ENCODE data around the gene SGCE. TPM values are rescaled to one million over a fixed set of nuclear protein-coding genes. Genes with fewer than 3 reads are reported as not detected.
"Not testable (repeated sequence)": the region's sequence is repeated elsewhere in the genome, so short reads cannot be mapped to it uniquely, and the experiment has no call there.

SGCE gene
- total RNA-seq (10 to 100 TPM; 40.2 to 44.6 (median 43.0) TPM), polyA plus RNA-seq (41.1 TPM)
- long read RNA-seq, donor 1, transcript SGCE-299 (11 exons, 1,614 nt): major isoform, 29 of 46 reads
- long read RNA-seq, donor 1, partial matches to known transcripts: 5 of 46 reads
- long read RNA-seq, donor 1, other reads (novel, unspliced or antisense): 9 of 46 reads
- long read RNA-seq, donor 2, transcript SGCE-299 (11 exons, 1,614 nt): major isoform, 12 of 24 reads
- long read RNA-seq, donor 2, partial matches to known transcripts: 8 of 24 reads
- long read RNA-seq, donor 2, other reads (novel, unspliced or antisense): 1 of 24 reads
- long read RNA-seq, donor 3, transcript SGCE-299 (11 exons, 1,614 nt): major isoform, 54 of 73 reads
- long read RNA-seq, donor 3, partial matches to known transcripts: 4 of 73 reads
- long read RNA-seq, donor 3, other reads (novel, unspliced or antisense): 3 of 73 reads
- long read RNA-seq, donor 4, transcript SGCE-299 (11 exons, 1,614 nt): major isoform, 17 of 26 reads
- long read RNA-seq, donor 4, partial matches to known transcripts: 3 of 26 reads
- long read RNA-seq, donor 4, other reads (novel, unspliced or antisense): 2 of 26 reads

DNA sequence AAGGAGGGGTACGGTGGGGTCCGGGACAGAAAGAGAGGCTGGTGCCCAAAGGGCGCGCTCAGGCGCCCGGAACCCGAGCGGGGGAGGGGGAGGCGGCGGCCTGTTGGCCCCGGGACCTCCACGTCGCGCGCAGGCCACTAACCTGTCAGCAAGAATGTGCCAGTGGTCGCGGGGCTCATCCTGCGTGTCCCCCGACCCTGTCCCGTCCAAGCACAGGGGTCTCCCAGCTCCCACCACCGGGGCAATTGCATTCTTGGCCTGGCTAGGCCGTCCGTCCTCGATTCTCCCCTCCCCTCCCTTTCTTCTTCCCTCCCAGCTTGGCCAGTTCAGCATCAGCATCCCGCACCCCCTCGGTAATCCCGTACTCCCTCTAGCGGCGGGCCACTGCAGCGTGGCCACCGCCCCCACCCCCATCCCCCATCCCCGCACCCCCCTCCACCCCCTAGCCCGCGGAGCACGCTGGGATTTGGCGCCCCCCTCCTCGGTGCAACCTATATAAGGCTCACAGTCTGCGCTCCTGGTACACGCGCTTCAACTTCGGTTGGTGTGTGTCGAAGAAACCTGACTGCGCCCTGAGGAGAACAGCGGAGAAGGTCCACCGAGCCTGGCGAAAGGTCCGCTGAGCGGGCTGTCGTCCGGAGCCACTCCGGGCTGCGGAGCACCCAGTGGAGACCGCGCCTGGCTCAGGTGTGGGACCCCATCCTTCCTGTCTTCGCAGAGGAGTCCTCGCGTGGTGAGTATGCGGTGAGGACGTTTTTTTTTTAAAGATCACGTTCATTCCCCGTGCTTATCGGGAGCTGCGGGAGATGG, at the start of gene SGCE:
Gene SGCE (minus strand): TSS at position 286 of the 810 bp plus-strand sequence. CDS start 35 bp downstream, at position 251.
- H3K27ac ChIP-seq (ENCODE audit: low read length): peak within 1 kb of the TSS; percentile 23
- H3K4me1 ChIP-seq (ENCODE audit: control insufficient read depth, insufficient read depth, low read length): no peaks in the 10 kb centered on the region
- intact Hi-C loops (cut with DNase I): no loop called here
- ATAC-seq (peak; percentile 78 to 81), DNase-seq (peak; percentile 74 to 89 (median 88))
- H3K4me3 ChIP-seq (ENCODE audit: low read length): peak within 1 kb of the TSS; percentile 65
- H3K27me3 ChIP-seq (ENCODE audit: control insufficient read depth, insufficient read depth): no peaks in the 10 kb centered on the region
- no peaks in the 10 kb centered on the region for H3K9me3 ChIP-seq (ENCODE audit: control insufficient read depth, low read length)
- WGBS: 18% methylated on average over 63 of the region's 63 CpGs

DNA sequence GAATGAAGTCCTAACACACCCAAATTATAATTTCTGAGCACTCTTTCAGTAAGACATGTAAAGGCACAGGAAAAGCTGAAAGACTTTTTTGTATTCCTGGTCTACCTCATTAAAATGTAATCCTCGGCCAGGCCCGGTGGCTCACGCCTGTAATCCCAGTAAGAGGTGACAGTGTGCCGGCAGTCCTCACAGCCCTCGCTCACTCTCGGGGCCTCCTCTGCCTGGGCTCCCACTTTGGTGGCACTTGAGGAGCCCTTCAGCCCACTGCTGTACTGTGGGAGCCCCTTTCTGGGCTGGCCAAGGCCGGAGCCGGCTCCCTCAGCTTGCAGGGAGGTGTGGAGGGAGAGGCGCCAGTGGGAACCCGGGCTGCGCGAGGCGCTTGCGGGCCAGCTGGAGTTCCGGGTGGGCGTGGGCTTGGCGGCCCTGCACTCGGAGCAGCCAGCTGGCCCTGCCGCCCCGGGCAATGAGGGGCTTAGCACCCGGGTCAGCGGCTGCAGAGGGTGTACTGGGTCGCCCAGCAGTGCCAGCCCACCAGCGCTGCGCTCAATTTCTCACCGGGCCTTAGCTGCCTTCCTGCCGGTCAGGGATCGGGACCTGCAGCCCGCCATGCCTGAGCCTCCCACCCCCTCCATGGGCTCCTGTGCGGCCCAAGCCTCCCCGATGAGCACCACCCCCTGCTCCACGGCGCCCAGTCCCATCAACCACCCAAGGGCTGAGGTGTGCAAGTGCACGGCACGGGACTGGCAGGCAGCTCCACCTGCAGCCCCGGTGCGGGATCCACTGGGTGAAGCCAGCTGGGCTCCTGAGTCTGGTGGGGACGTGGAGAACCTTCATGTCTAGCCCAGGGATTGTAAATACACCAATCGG, 49.5 kb upstream of the SGCE start:
- WGBS: 95% methylated on average over 39 of the region's 39 CpGs
- H3K4me3 ChIP-seq (ENCODE audit: low read length); H3K27me3 ChIP-seq (ENCODE audit: control insufficient read depth, insufficient read depth); H3K9me3 ChIP-seq (ENCODE audit: control insufficient read depth, low read length); H3K4me1 ChIP-seq (ENCODE audit: control insufficient read depth, insufficient read depth, low read length); intact Hi-C loops (cut with DNase I); ATAC-seq; H3K27ac ChIP-seq (ENCODE audit: low read length): not testable (repeated sequence)
- DNase-seq: peak in 1 of 3 donors; percentile 39

- Histone ChIP-seq H3K27ac (ENCODE audit: low read length) (no peak overlapping the region), H3K9me3 (ENCODE audit: control insufficient read depth, low read length) (no peaks in the 10 kb centered on the region), H3K4me3 (ENCODE audit: low read length) (no peak overlapping the region), H3K4me1 (ENCODE audit: control insufficient read depth, insufficient read depth, low read length) (no peaks in the 10 kb centered on the region), H3K27me3 (ENCODE audit: control insufficient read depth, insufficient read depth) (no peaks in the 10 kb centered on the region)
- ATAC-seq (no peak), DNase-seq (no peak)
- intact Hi-C loops (cut with DNase I): no loop called here
- 77% methylated on average over 1 of the region's 1 CpG for WGBS
Measured at GRCh38 chr7:94701555-94701973, 45.6 kb upstream of the SGCE start.

DNA sequence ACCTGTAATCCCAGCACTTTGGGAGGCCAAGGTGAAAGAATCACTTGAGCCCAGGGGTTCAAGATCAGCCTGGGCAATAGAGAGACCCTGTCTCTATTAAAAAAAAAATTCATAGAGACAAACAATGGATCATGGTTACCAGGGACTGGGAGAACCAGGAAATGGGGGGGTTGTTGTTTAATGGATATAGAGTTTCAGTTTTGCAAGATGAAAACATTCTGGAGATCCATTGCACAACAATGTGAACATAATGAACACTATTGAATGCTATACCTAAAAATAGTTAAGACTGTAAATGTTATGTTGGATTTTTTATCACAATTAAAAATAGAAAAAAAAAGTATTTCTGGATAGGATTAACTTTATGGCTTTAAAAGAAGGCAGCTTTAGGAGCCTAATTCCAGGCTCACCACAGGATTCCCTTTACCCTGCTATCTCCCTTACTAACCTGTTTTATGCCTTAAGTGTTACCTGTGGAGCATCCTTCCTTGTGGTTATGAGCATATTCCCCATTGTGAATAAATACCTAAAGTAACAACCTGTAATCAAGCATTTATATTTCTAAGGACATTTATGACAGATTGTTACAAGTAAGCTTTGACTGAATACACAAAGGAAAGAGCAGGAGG, 45.1 kb upstream of the SGCE start:
- H3K27me3 ChIP-seq (ENCODE audit: control insufficient read depth, insufficient read depth): no peaks in the 10 kb centered on the region
- no peaks in the 10 kb centered on the region for H3K9me3 ChIP-seq (ENCODE audit: control insufficient read depth, low read length)
- H3K27ac ChIP-seq (ENCODE audit: low read length): no peak overlapping the region
- H3K4me1 ChIP-seq (ENCODE audit: control insufficient read depth, insufficient read depth, low read length): no peaks in the 10 kb centered on the region
- ATAC-seq (no peak), DNase-seq (no peak)
- intact Hi-C loops (cut with DNase I): no loop called here
- no peak overlapping the region for H3K4me3 ChIP-seq (ENCODE audit: low read length)

GRCh38 chr7:94698275-94698674, 42.3 kb upstream of the SGCE start:
- Histone ChIP-seq H3K27me3 (ENCODE audit: control insufficient read depth, insufficient read depth) (no peaks in the 10 kb centered on the region), H3K9me3 (ENCODE audit: control insufficient read depth, low read length) (no peaks in the 10 kb centered on the region), H3K4me3 (ENCODE audit: low read length) (no peak overlapping the region), H3K27ac (ENCODE audit: low read length) (no peak overlapping the region), H3K4me1 (ENCODE audit: control insufficient read depth, insufficient read depth, low read length) (no peaks in the 10 kb centered on the region)
- 53% methylated on average over 2 of the region's 2 CpGs for WGBS
- no peak for DNase-seq
- peak in 1 of 2 donors; percentile 52 for ATAC-seq
- intact Hi-C loops (cut with DNase I): no loop called here

DNA sequence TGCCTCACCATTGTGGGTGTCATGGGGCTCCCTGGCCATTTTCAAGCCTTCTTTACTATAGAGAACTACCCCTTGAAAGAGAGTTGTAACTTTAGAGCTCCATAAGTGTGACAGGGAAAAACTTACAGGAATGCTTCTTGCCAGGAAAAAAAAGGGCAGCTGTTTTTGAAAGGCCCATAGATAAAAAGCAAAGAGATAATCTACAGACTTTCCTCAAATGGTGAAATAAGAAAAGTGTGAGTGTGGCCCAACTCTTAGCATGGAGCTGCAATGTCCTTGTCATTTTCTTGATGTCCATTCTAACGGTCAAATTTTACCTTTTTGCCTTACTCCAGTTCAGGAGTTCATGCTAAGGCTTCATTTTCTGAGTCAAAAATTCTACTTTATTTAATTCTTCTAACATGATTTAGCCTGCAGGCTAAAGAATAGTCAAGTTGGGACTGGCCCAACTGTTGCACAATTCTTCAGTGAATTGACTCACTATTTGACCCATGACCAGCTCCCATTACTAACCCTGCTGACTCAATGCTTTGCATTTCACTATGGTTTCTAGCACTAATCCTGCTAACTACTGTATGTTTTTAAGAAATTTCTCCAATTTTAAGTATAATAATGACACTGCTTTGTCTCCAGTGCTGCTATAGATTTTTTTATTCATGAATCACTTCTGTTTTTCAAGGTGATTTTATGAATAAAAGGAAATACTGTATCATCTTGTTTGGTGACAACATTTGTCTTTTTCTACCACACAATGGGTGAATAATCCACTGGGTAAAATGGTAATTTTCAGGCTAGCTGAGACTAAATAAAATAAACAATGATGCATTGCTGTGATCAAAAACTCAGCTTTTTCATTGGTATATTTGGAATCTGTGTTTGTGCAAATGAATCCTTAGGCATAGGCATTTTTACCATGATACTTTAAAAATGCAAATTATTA, 41.4 kb upstream of the SGCE start:
- H3K27ac ChIP-seq (ENCODE audit: low read length): no peak overlapping the region
- no peaks in the 10 kb centered on the region for H3K4me1 ChIP-seq (ENCODE audit: control insufficient read depth, insufficient read depth, low read length)
- no peaks in the 10 kb centered on the region for H3K27me3 ChIP-seq (ENCODE audit: control insufficient read depth, insufficient read depth)
- DNase-seq: peak; percentile 25 to 52 (median 48)
- ATAC-seq: peak; percentile 86 to 90
- H3K9me3 ChIP-seq (ENCODE audit: control insufficient read depth, low read length): no peaks in the 10 kb centered on the region
- intact Hi-C loops (cut with DNase I): no loop called here
- 64% methylated on average over 1 of the region's 1 CpG for WGBS
- H3K4me3 ChIP-seq (ENCODE audit: low read length): no peak overlapping the region

- intact Hi-C loops (cut with DNase I): no loop called here
- H3K4me1 ChIP-seq (ENCODE audit: control insufficient read depth, insufficient read depth, low read length): no peaks in the 10 kb centered on the region
- no peaks in the 10 kb centered on the region for H3K9me3 ChIP-seq (ENCODE audit: control insufficient read depth, low read length)
- 56% methylated on average over 2 of the region's 2 CpGs for WGBS
- H3K27me3 ChIP-seq (ENCODE audit: control insufficient read depth, insufficient read depth): no peaks in the 10 kb centered on the region
- H3K4me3 ChIP-seq (ENCODE audit: low read length): no peak overlapping the region
- ATAC-seq (no peak), DNase-seq (no peak)
- H3K27ac ChIP-seq (ENCODE audit: low read length): no peak overlapping the region
Measured at GRCh38 chr7:94687810-94688209, 31.9 kb upstream of the SGCE start.

DNA sequence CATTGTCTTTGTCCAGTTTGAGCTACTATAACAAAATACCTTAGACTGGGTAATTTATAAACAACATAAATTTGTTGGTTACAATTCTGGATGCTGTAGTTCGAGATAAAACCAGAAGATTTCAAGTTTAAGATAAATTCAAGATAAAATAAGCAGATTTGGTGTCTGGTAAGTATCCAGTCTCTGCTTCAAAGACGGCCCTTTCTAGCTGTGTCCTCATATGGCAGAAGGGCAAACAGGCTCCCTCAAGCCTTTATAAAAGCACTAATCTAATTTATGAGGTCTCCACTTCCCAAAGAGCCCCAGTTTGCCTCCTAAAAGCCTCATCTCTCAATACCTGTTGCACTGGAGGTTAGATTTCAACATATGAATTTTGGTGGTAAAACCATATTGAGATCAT, 31.1 kb upstream of the SGCE start:
- Histone ChIP-seq H3K27me3 (ENCODE audit: control insufficient read depth, insufficient read depth) (no peaks in the 10 kb centered on the region), H3K4me1 (ENCODE audit: control insufficient read depth, insufficient read depth, low read length) (no peaks in the 10 kb centered on the region), H3K27ac (ENCODE audit: low read length) (no peak overlapping the region), H3K9me3 (ENCODE audit: control insufficient read depth, low read length) (no peaks in the 10 kb centered on the region), H3K4me3 (ENCODE audit: low read length) (no peak overlapping the region)
- intact Hi-C loops (cut with DNase I): no loop called here
- DNase-seq: no peak
- WGBS: 70% methylated on average over 2 of the region's 2 CpGs
- ATAC-seq: no peak

GRCh38 chr7:94683066-94683465, 27.1 kb upstream of the SGCE start:
- H3K27me3 ChIP-seq (ENCODE audit: control insufficient read depth, insufficient read depth): no peaks in the 10 kb centered on the region
- no peak for ATAC-seq
- H3K27ac ChIP-seq (ENCODE audit: low read length): no peak overlapping the region
- no peak for DNase-seq
- WGBS: 93% methylated on average over 1 of the region's 1 CpG
- H3K9me3 ChIP-seq (ENCODE audit: control insufficient read depth, low read length): no peaks in the 10 kb centered on the region
- no peaks in the 10 kb centered on the region for H3K4me1 ChIP-seq (ENCODE audit: control insufficient read depth, insufficient read depth, low read length)
- H3K4me3 ChIP-seq (ENCODE audit: low read length): no peak overlapping the region
- intact Hi-C loops (cut with DNase I): no loop called here

Data from right cardiac atrium (tissue), 5 donors.